HG03558 (cell line): Measurements from ENCODE around the gene PADI6.
"Not testable (repeated sequence)": the region's sequence is repeated elsewhere in the genome, so short reads cannot be mapped to it uniquely, and the experiment has no call there.

Source experiments
- ATAC-seq: cut with Tn5 transposase; IDR thresholded peaks from one replicate; pipeline ENCODE4 v1.9.1; 2021; ENCODE audit warnings: moderate number of reproducible peaks; ENCODE audit not compliant: unreplicated experiment; ENCODE audit errors: extremely low read depth

PADI6 gene

GRCh38 chr1:17371896-17372295 lies at the start of gene PADI6:
PADI6 (plus strand) TSS chr1:17372196; CDS start chr1:17372246, 50 bp downstream.
- no peak for ATAC-seq

GRCh38 chr1:17328855-17329254 lies 43.1 kb upstream of the PADI6 start:
- no peak for ATAC-seq

GRCh38 chr1:17329610-17330009 lies 42.4 kb upstream of the PADI6 start:
- no peak for ATAC-seq

- ATAC-seq: no peak
These were observed 41.1 kb upstream of the PADI6 start for GRCh38 chr1:17330856-17331255.

- no peak for ATAC-seq
These were observed 38.9 kb upstream of the PADI6 start for GRCh38 chr1:17333081-17333480.

- no peak for ATAC-seq
These were observed 35.9 kb upstream of the PADI6 start for GRCh38 chr1:17335821-17336710.

- ATAC-seq: no peak
These were observed 33.1 kb upstream of the PADI6 start for GRCh38 chr1:17338706-17339493.

- ATAC-seq: no peak
These were observed 32.5 kb upstream of the PADI6 start for GRCh38 chr1:17339521-17339920.

GRCh38 chr1:17340358-17340757 lies 31.6 kb upstream of the PADI6 start:
- no peak for ATAC-seq

GRCh38 chr1:17342014-17342441 lies 30.0 kb upstream of the PADI6 start:
- no peak for ATAC-seq

GRCh38 chr1:17345506-17345905 lies 26.5 kb upstream of the PADI6 start:
- not testable (repeated sequence) for ATAC-seq

GRCh38 chr1:17346046-17346789 lies 25.8 kb upstream of the PADI6 start:
- no peak for ATAC-seq

GRCh38 chr1:17347769-17348592 lies 24.0 kb upstream of the PADI6 start:
- no peak for ATAC-seq

- no peak for ATAC-seq
These were observed 23.3 kb upstream of the PADI6 start for GRCh38 chr1:17348593-17349234.

GRCh38 chr1:17350083-17350482 lies 21.9 kb upstream of the PADI6 start:
- ATAC-seq: no peak

GRCh38 chr1:17350928-17351446 lies 21.0 kb upstream of the PADI6 start:
- ATAC-seq: no peak

GRCh38 chr1:17351598-17352324 lies 20.2 kb upstream of the PADI6 start:
- ATAC-seq: no peak

GRCh38 chr1:17352419-17352909 lies 19.5 kb upstream of the PADI6 start:
- no peak for ATAC-seq
